AG09319 (cell line): ENCODE measurements around the gene AKR1C3.
"Not testable (repeated sequence)": the region's sequence is repeated elsewhere in the genome, so short reads cannot be mapped to it uniquely, and the experiment has no call there.

Source experiments
- DNase-seq: peaks from one replicate; pipeline ENCODE4 v3.0.0-alpha.2; 2010; ENCODE audit warnings: low read depth; ENCODE audit errors: extremely low read depth
- CTCF ChIP-seq: IDR thresholded peaks from 2 replicates; pipeline ENCODE4 v1.5.1; 2011; ENCODE audit warnings: low read depth, mild to moderate bottlenecking, inconsistent platforms, low read length, moderate library complexity

AKR1C3 gene

GRCh38 chr10:5107860-5108526 lies 13.8 kb downstream of the AKR1C3 start:
- TF ChIP-seq CTCF, result no peak
- no peak for DNase-seq

- no peak for DNase-seq
- no peak for TF ChIP-seq CTCF
These were observed 14.6 kb downstream of the AKR1C3 start for GRCh38 chr10:5108658-5109416.

GRCh38 chr10:5109861-5110260 lies 15.6 kb downstream of the AKR1C3 start:
- not testable (repeated sequence) for DNase-seq

GRCh38 chr10:5116621-5117020 lies 22.4 kb downstream of the AKR1C3 start:
- no peak for DNase-seq
- no peak for TF ChIP-seq CTCF

GRCh38 chr10:5117026-5117425 lies 22.8 kb downstream of the AKR1C3 start:
- DNase-seq, result no peak
- no peak for TF ChIP-seq CTCF

- not testable (repeated sequence) for DNase-seq
These were observed 25.8 kb downstream of the AKR1C3 start for GRCh38 chr10:5119997-5120396.

- no peak for TF ChIP-seq CTCF
- DNase-seq, result no peak
These were observed 29.7 kb downstream of the AKR1C3 start for GRCh38 chr10:5123886-5124285.

GRCh38 chr10:5125315-5126044 lies 31.3 kb downstream of the AKR1C3 start:
- no peak for DNase-seq
- TF ChIP-seq CTCF, result no peak
